Fibroblast of lung (primary cell): ENCODE data around the gene MAML3. TPM values are rescaled to one million over a fixed set of nuclear protein-coding genes. Genes with fewer than 3 reads are reported as not detected.

Experiments used
- DNase-seq, 2 donors: peaks; one replicate each; pipeline versions ENCODE4 v3.0.0 to v3.0.0-alpha.2; 2010; ENCODE audit warnings: low read depth in 2 of 2
- H2AFZ ChIP-seq: 2 replicates; pipeline ENCODE4 v1.5.1; 2012; ENCODE audit warnings: low read length, control low read depth, inconsistent platforms
- H3K27ac ChIP-seq: 2 replicates; pipeline ENCODE4 v1.5.1; 2011; ENCODE audit warnings: low read length, control low read depth; ENCODE audit not compliant: insufficient read depth
- H3K27me3 ChIP-seq: 2 replicates; pipeline ENCODE4 v1.5.1; 2011; ENCODE audit warnings: mild to moderate bottlenecking, low read length; ENCODE audit not compliant: control insufficient read depth, insufficient read depth
- H3K36me3 ChIP-seq: 2 replicates; pipeline ENCODE4 v1.5.1; 2011; ENCODE audit warnings: low read length; ENCODE audit not compliant: control insufficient read depth, insufficient read depth
- H3K4me1 ChIP-seq: 2 replicates; pipeline ENCODE4 v1.5.1; 2011; ENCODE audit warnings: low read length; ENCODE audit not compliant: control insufficient read depth, insufficient read depth; ENCODE audit errors: extremely low read depth
- H3K4me2 ChIP-seq: 2 replicates; pipeline ENCODE4 v1.5.1; 2011; ENCODE audit warnings: low read length, control low read depth; ENCODE audit not compliant: insufficient read depth; ENCODE audit errors: extremely low read depth
- H3K4me3 ChIP-seq, 4 experiments: fragments of 200-600 bp in 1 of 4; sonication (generic) in 1 of 4; replicated peaks in 1 of 4; 2 replicates each; pipeline ENCODE4 v1.5.1; 2011 to 2016; ENCODE audit warnings: low read length in 4 of 4, low read depth in 3 of 4, mild to moderate bottlenecking in 3 of 4, control low read depth in 2 of 4, inconsistent platforms in 1 of 4, mixed read lengths in 1 of 4; ENCODE audit not compliant: insufficient read depth in 1 of 4; ENCODE audit errors: control extremely low read depth in 1 of 4
- H3K79me2 ChIP-seq: 2 replicates; pipeline ENCODE4 v1.5.1; 2012; ENCODE audit warnings: mild to moderate bottlenecking, low read length, inconsistent platforms; ENCODE audit not compliant: control insufficient read depth, insufficient read depth
- H3K9ac ChIP-seq: 2 replicates; pipeline ENCODE4 v1.5.1; 2011; ENCODE audit warnings: mild to moderate bottlenecking, low read length, control low read depth; ENCODE audit not compliant: insufficient read depth
- H3K9me3 ChIP-seq: 2 replicates; pipeline ENCODE4 v1.5.1; 2012; ENCODE audit warnings: low read depth, low read length; ENCODE audit not compliant: control insufficient read depth, insufficient read depth
- H4K20me1 ChIP-seq: 2 replicates; pipeline ENCODE4 v1.5.1; 2011; ENCODE audit warnings: low read length; ENCODE audit not compliant: control insufficient read depth, insufficient read depth; ENCODE audit errors: extremely low read depth
- CTCF ChIP-seq, 2 donors: IDR thresholded peaks in 1 of 2; conservative IDR thresholded peaks in 1 of 2; 1 replicate in 1 of 2; 2 replicates in 1 of 2; pipeline ENCODE4 v1.5.1; 2011 to 2012; ENCODE audit warnings: low read length in 2 of 2, control low read depth in 1 of 2, inconsistent platforms in 1 of 2, low read depth in 1 of 2, mild to moderate bottlenecking in 1 of 2
- EZH2 ChIP-seq: IDR thresholded peaks from 2 replicates; pipeline ENCODE4 v1.5.1; 2012; ENCODE audit warnings: low read length, control low read depth, mild to moderate bottlenecking; ENCODE audit errors: missing control alignments
- polyA plus RNA-seq, 2 donors: library from polyadenylated mRNA; depleted of rRNA in 1 of 2; stranded (reverse) in 1 of 2; unstranded in 1 of 2; fragments of >200 nt; gene quantifications; 2 replicates each; pipeline ENCODE4 v1.2.1, GENCODE V29; 2011 to 2012; ENCODE audit warnings: missing spikeins in 1 of 2
- total RNA-seq: library from RNA; depleted of rRNA; stranded (reverse); fragments of >200 nt; gene quantifications from 2 replicates; pipeline ENCODE4 v1.2.1, GENCODE V29; 2014

The MAML3 gene
- total and polyA plus RNA-seq, 2 donors (not counting 1 experiment from before 2014, with no cell fraction given): 2.0 to 2.8 TPM

GRCh38 chr4:139860435-139861024 is 293.5 kb downstream of the MAML3 start:
- H3K9ac ChIP-seq: no peak overlapping the region
- H2AFZ ChIP-seq: no peak overlapping the region
- no peaks in the 10 kb centered on the region for H3K27me3 ChIP-seq
- TF ChIP-seq CTCF (conservative IDR thresholded peaks at IDR 0.05 in 1 of 2, IDR thresholded peaks at IDR 0.05 in 1 of 2; ENCODE audit: low read depth in 1 of 2, low read length in 2 of 2): no peak
- TF ChIP-seq EZH2: no peak
- no peak overlapping the region for H3K27ac ChIP-seq
- no peaks in the 10 kb centered on the region for H3K36me3 ChIP-seq
- H3K9me3 ChIP-seq: no peaks in the 10 kb centered on the region
- no peaks in the 10 kb centered on the region for H3K79me2 ChIP-seq
- no peak overlapping the region for H3K4me3 ChIP-seq
- H4K20me1 ChIP-seq: no peaks in the 10 kb centered on the region
- H3K4me2 ChIP-seq: no peak overlapping the region
- no peak for DNase-seq
- no peaks in the 10 kb centered on the region for H3K4me1 ChIP-seq

GRCh38 chr4:139859876-139860275 is 294.1 kb downstream of the MAML3 start:
- no peaks in the 10 kb centered on the region for H4K20me1 ChIP-seq
- no peak overlapping the region for H3K9ac ChIP-seq
- no peak overlapping the region for H2AFZ ChIP-seq
- no peak overlapping the region for H3K27ac ChIP-seq
- H3K4me3 ChIP-seq: no peak overlapping the region
- no peaks in the 10 kb centered on the region for H3K4me1 ChIP-seq
- no peak overlapping the region for H3K4me2 ChIP-seq
- no peak for DNase-seq
- H3K27me3 ChIP-seq: no peaks in the 10 kb centered on the region
- no peaks in the 10 kb centered on the region for H3K79me2 ChIP-seq
- H3K9me3 ChIP-seq: no peaks in the 10 kb centered on the region
- H3K36me3 ChIP-seq: no peaks in the 10 kb centered on the region
- TF ChIP-seq CTCF (conservative IDR thresholded peaks at IDR 0.05 in 1 of 2, IDR thresholded peaks at IDR 0.05 in 1 of 2; ENCODE audit: low read depth in 1 of 2, low read length in 2 of 2) (no peak), EZH2 (no peak)

- no peaks in the 10 kb centered on the region for H3K79me2 ChIP-seq
- H4K20me1 ChIP-seq: no peaks in the 10 kb centered on the region
- H3K4me3 ChIP-seq: no peak overlapping the region
- no peak overlapping the region for H3K27ac ChIP-seq
- H3K4me1 ChIP-seq: no peaks in the 10 kb centered on the region
- TF ChIP-seq CTCF (conservative IDR thresholded peaks at IDR 0.05 in 1 of 2, IDR thresholded peaks at IDR 0.05 in 1 of 2; ENCODE audit: low read depth in 1 of 2, low read length in 2 of 2) (no peak), EZH2 (no peak)
- H3K27me3 ChIP-seq: no peaks in the 10 kb centered on the region
- H3K9ac ChIP-seq: no peak overlapping the region
- no peak overlapping the region for H2AFZ ChIP-seq
- DNase-seq: peak in 1 of 2 donors; percentile 9
- H3K9me3 ChIP-seq: no peaks in the 10 kb centered on the region
- H3K4me2 ChIP-seq: no peak overlapping the region
- no peaks in the 10 kb centered on the region for H3K36me3 ChIP-seq
Measured at GRCh38 chr4:139858436-139859205, 295.4 kb downstream of the MAML3 start.
